SK-N-MC (cell line): ENCODE measurements around the gene CXorf58.

Experiments
- EZH2 ChIP-seq: fragments of 200-600 bp; sonication (generic); IDR thresholded peaks from one replicate; pipeline ENCODE4 v1.6.1; 2017; ENCODE audit warnings: antibody characterized with exemption
- FOXP2 ChIP-seq: optimal IDR thresholded peaks from 2 replicates; pipeline ENCODE3; 2011; ENCODE audit warnings: mild to moderate bottlenecking, moderate library complexity; ENCODE audit not compliant: insufficient read depth; ENCODE audit errors: extremely low read length, control extremely low read depth
- POLR2AphosphoS5 ChIP-seq: IDR thresholded peaks from 2 replicates; pipeline ENCODE4 v1.6.1; 2012; ENCODE audit warnings: mild to moderate bottlenecking, low read depth, low read length, borderline replicate concordance

DNA sequence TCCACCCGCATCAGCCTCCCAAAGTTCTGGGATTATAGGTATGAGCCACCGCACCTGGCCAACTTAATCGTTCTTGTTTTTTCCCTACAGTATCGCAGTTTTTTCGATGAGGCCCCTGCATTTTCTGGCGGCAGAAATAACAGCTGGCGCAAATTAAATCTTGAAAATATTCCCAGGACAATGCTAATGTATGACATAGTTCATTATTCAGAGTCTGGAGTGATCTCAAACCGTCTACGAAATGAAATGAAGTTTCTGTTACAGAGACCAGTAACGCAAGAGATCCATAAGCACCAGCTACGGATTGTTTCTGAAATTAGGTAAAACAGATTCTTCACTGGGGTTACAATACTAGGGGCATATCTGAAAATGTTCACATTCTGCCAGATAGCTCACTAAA is 27.3 kb downstream of the CXorf58 start:
- TF ChIP-seq FOXP2 (no peak), POLR2AphosphoS5 (no peak), EZH2 (no peak)
